Left lobe of liver (tissue), 2 donors: ENCODE measurements around the gene PSMG4. TPM values are rescaled to one million over a fixed set of nuclear protein-coding genes. Genes with fewer than 3 reads are reported as not detected.
A peak's percentile ranks its signal among the peaks of the same experiment; 100 is the strongest.

Experiments used
- ATAC-seq: fragments of 200-7000 bp; cut with Tn5 transposase; one replicate; pipeline ENCODE4 v1.9.1; 2020; ENCODE audit warnings: mild to moderate bottlenecking, moderate library complexity
- DNase-seq: peaks from one replicate; pipeline ENCODE4 v3.0.0-alpha.2; 2020; ENCODE audit warnings: low spot score
- total RNA-seq: library from RNA; stranded (reverse); gene quantifications from one replicate; pipeline ENCODE4 v1.2.1, GENCODE V29; 2021
- donor health status: DM: no; HTN: no; CAD: no; lungs with moderate emphysema.
- donor health status: DM: no; HTN: yes; CAD: no.

The PSMG4 gene
- total RNA-seq, 1 donor from 2014 or later = 11.9 TPM

- DNase-seq (no peak), ATAC-seq (no peak)
These were observed 30.2 kb downstream of the PSMG4 start for GRCh38 chr6:3288711-3289663.

DNA sequence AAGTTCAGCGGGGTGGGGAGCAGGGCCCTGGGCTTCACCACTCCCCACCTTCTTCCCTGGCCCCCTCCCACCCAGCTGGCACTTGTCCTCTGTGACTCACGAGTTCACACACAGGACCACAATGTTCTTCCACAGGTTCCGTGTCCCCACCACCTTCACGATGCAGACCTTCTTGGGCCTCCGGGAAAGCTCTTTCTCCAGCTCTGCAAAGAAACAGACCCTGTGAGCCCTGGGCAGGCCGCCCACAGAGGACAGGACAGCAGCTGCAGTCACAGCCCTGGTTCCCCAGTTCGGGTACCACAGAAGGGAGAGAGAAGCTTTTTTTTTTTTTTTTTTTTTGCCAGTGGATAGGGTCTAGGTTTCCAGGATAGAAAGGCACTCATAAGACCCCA, 30.9 kb downstream of the PSMG4 start:
- ATAC-seq (no peak), DNase-seq (no peak)

- no peak for DNase-seq
- ATAC-seq = no peak
These were observed 31.6 kb downstream of the PSMG4 start for GRCh38 chr6:3290149-3290930.

DNA sequence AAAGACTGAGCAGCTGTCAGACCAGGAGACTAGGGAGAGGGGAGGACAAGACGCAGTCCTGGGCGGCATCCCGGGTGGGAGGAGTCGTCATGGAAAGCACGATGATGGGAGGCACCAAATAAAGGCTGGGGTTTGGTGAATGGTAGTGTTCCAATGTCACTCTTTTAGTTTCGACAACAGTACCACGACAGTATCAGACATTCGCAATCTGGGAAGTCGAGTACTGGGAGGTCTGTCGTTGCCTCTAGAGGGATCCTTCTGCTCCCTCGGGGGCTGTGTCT, 32.1 kb downstream of the PSMG4 start:
- ATAC-seq = no peak
- DNase-seq = no peak

- ATAC-seq (no peak), DNase-seq (no peak)
These were observed 32.6 kb downstream of the PSMG4 start for GRCh38 chr6:3291346-3291745.

DNA sequence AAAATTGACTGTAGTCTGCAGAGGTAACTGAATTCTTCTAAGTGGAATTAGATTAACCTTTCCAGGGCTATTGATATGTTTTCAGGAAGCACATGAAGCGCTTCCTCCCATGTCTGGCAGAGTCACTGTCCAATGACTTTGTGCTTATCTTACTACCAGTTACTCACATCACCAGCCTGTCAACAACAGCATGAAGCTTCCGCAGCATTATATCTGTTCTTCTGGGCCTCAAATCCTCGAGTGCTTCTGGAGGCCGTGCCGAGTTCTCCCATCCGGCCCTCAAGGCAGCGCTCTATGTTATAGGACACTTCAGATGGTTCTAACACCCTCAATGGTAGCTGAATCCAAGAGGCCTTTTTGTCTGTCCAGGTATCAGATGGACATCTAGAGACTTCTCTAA, 33.2 kb downstream of the PSMG4 start:
- no peak for DNase-seq
- ATAC-seq = no peak

DNA sequence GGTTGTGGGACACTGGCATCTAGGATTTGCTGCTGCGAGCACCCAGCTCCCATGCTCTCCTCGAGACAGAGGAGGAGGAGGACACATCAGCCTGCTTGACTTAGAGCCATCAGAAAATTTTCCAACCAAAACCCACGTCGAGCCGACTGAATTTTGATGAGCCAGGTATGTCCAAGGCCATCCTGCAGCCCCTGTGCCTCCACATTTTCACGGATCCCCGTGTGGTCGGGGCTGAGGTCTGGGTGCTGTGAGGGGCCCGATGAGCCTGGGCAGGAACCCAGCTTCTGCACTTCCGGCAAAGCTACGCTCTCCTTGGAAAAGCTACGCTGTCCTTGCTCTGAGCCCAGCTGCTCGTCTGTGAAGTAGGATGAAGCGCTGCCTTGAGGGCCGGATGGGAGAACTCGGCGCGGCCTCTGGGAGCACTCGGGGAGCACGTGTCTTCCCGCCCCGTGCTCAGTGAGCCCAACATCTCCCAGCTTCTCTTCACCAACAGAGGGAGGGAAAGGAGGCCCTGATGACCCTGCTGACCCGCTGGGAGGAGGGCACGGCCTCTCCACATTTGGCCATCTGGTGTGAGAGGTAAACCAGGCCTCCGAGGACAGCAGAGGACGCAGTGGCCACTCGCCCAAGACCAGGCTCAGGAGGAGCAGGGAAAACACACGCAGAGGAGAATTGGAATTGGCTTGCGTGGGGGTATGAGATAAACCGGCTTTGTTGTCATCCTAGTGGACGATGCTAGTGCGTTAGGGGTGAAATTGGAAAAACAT, 33.9 kb downstream of the PSMG4 start:
- DNase-seq = no peak
- ATAC-seq = no peak

DNA sequence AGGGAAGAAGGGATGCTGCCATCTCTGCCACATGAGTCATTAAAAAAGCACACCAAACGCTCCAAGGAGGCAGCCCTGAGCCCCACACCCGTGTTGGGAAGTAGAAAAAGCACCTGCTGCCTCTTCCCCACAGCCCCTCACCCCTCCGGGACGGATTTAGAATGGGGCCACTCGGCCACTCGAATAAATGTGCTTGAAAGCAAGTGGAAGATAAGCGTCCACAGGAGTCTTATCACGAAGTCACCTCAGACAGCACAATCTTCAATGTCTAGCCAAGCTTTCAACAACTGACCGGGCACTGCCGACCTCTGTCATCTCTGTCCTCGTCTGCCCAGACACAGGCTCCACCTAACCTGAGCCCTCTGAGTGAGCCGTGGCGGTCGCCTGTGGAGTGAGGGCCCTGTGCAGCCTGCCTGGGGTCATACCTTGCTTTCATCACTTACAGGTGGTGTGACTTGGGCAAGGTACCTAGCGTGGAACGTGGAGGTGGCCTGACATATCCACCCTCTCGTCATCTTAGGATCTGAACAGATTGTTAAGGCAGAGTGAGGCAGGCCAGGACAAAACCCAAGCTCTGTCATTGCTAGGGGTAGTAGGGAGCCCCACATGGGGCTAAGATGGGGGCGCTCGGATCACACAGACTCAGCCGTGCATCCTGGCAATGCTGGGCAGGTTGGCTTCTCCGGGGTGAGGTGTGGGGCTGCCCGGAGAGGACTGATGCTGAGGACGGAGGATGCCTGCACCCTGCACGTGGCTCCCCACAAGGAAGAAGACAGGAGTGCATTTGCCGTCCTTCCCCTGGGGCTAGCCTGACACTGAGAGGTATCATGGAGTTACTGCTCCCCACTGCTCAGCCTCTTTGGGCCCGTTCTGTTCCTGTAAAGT, 34.8 kb downstream of the PSMG4 start:
- ATAC-seq = no peak
- no peak for DNase-seq

DNA sequence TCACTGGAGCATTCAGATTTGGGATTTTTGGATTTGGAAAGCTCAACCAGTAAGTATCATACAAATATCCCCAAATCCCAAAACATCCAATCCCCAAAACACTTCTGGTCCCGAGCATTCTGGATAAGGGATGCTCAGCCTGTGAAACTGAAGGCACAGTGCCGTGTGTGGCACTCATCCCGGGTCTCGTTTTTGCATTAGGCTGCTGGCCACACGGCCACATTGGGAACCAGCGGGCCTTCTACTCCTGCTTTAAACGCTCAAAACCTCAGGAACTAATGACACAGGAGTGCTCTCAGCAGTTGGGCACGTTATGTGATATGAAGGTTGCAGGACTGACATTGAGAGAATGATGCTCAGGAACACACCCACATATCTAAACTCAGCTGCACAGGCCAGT, 35.6 kb downstream of the PSMG4 start:
- DNase-seq = no peak
- no peak for ATAC-seq

GRCh38 chr6:3294921-3295871, 36.4 kb downstream of the PSMG4 start:
- ATAC-seq (peak; percentile 81), DNase-seq (no peak)

- no peak for DNase-seq
These were observed 37.3 kb downstream of the PSMG4 start for GRCh38 chr6:3296078-3296477.

GRCh38 chr6:3296537-3296936, 37.8 kb downstream of the PSMG4 start:
- DNase-seq (no peak), ATAC-seq (no peak)

More at GRCh38 chr6:3296078-3296477, 37.3 kb downstream of the PSMG4 start:
- peak; percentile 67 for ATAC-seq

DNA sequence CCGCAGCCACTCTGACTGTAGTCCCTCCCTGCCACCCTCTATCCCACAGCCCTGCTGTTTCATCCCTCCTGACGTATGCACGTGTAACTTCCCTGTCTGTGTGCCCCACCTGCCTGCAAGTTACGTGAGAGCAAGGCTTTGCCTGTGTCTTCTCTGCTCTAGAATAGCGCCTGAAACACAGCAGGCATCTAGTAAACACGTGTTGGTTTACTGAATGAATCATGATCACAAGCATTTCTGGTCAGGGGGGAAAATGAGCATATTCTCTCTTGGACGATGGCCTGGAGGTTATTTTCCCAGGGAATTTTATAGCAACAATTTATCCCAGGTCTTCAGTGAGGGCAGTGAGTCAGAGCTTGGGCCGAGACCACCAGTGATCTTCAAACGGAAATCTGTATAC, 38.3 kb downstream of the PSMG4 start:
- DNase-seq (no peak), ATAC-seq (no peak)

- no peak for ATAC-seq
- no peak for DNase-seq
These were observed 39.2 kb downstream of the PSMG4 start for GRCh38 chr6:3297909-3298308.

- DNase-seq = no peak
- ATAC-seq = no peak
These were observed 40.5 kb downstream of the PSMG4 start for GRCh38 chr6:3299221-3299620.

- ATAC-seq (no peak), DNase-seq (no peak)
These were observed 42.8 kb downstream of the PSMG4 start for GRCh38 chr6:3301506-3301905.

GRCh38 chr6:3303795-3304411, 45.2 kb downstream of the PSMG4 start:
- DNase-seq (no peak), ATAC-seq (no peak)

DNA sequence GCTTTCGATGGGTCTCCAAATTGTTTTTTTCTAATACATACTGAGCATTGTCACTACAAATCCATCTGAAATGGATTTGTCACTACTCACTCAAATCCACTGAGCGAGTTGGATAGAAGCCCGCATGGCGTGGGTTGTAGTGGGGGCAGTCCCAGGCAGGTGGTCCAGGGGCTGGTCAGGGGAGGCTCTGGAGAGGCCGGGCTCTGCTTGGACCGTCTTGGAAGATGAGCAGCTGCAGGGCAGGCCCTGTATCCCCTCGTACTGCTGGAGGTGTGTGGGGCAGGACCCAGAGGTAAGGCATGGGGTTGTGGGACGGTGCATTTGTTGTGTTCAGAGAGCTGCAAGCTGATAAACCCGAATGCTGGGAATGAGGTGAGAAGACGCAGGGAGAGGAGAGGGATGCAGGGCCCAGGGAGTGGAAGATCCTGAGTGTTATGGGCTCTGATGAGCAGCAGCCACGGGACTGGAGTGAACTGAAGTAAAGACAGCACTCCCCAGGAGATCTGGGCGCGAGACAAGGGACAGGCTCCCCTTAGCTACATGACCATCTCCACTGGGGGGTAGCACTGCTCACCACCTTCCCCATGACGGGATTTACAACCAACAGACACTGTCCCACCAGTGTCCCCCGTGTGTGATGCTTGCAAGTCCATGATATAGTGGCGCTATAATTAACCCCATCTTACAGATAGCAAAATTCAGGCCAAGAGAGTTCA, 45.9 kb downstream of the PSMG4 start:
- ATAC-seq (no peak), DNase-seq (no peak)
